Uterus (tissue), 4 donors: ENCODE data around the gene PPM1M. TPM values are rescaled to one million over a fixed set of nuclear protein-coding genes. Genes with fewer than 3 reads are reported as not detected.

Experiments used
- DNase-seq, 2 donors: peaks; one replicate each; pipeline ENCODE4 v3.0.0-alpha.2; 2019 to 2020
- H3K27ac ChIP-seq, 2 donors: fragments of 200-600 bp; sonication (generic); 1 replicate in 1 of 2; 2 replicates in 1 of 2; pipeline ENCODE4 v1.5.1; 2016 to 2018
- H3K27me3 ChIP-seq, 2 donors: fragments of 200-600 bp; sonication (generic); one replicate each; pipeline ENCODE4 v1.5.1; 2018 to 2019; ENCODE audit warnings: control low read depth in 1 of 2
- H3K36me3 ChIP-seq, 2 donors: fragments of 200-600 bp; sonication (generic); one replicate each; pipeline ENCODE4 v1.5.1; 2019; ENCODE audit warnings: control low read depth in 1 of 2
- H3K4me1 ChIP-seq, 2 donors: fragments of 200-600 bp; sonication (generic); one replicate each; pipeline ENCODE4 v1.5.1; 2018 to 2019; ENCODE audit warnings: control low read depth in 1 of 2
- H3K4me3 ChIP-seq, 2 donors: fragments of 200-600 bp; sonication (generic); 1 replicate in 1 of 2; 2 replicates in 1 of 2; pipeline ENCODE4 v1.5.1; 2018 to 2019; ENCODE audit warnings: mild to moderate bottlenecking in 1 of 2
- H3K9me3 ChIP-seq, 2 donors: fragments of 200-600 bp; sonication (generic); one replicate each; pipeline ENCODE4 v1.5.1; 2019; ENCODE audit warnings: control low read depth in 1 of 2
- POLR2A ChIP-seq, 2 donors: fragments of 450-650 bp; IDR thresholded peaks; one replicate each; pipeline ENCODE4 v1.6.1; 2016; ENCODE audit warnings: antibody characterized with exemption in 2 of 2, mild to moderate bottlenecking in 1 of 2, moderate library complexity in 1 of 2
- intact Hi-C: fragments of 100-400 bp; cut with DNase I; formaldehyde crosslinking; loops from one replicate; pipeline ENCODE4 v1.15.1; 2023; ENCODE audit warnings: low total_unique reads
- total RNA-seq, 4 donors: library from RNA; depleted of rRNA in 3 of 4; stranded (reverse); fragments of >200 nt in 3 of 4; gene quantifications; one replicate each; pipeline versions ENCODE4 v1.1.0 to v1.2.4, GENCODE V29; 2014 to 2023
- TF ChIP-seq, protein P1 (sequence below), 4 experiments: fragments of 200-600 bp in 2 of 4; fragments of 450-650 bp in 2 of 4; sonication (generic) in 2 of 4; IDR thresholded peaks; one replicate each; pipeline ENCODE4 v1.5.1; 2016 to 2019; ENCODE audit warnings: antibody characterized with exemption in 4 of 4, mild to moderate bottlenecking in 2 of 4, moderate library complexity in 1 of 4
- donor health status: DM: yes; HTN: yes; CAD: no.

PPM1M gene
- total RNA-seq, 4 donors from 2014 or later, result 23.9 to 32.3 (median 31.5) TPM

DNA sequence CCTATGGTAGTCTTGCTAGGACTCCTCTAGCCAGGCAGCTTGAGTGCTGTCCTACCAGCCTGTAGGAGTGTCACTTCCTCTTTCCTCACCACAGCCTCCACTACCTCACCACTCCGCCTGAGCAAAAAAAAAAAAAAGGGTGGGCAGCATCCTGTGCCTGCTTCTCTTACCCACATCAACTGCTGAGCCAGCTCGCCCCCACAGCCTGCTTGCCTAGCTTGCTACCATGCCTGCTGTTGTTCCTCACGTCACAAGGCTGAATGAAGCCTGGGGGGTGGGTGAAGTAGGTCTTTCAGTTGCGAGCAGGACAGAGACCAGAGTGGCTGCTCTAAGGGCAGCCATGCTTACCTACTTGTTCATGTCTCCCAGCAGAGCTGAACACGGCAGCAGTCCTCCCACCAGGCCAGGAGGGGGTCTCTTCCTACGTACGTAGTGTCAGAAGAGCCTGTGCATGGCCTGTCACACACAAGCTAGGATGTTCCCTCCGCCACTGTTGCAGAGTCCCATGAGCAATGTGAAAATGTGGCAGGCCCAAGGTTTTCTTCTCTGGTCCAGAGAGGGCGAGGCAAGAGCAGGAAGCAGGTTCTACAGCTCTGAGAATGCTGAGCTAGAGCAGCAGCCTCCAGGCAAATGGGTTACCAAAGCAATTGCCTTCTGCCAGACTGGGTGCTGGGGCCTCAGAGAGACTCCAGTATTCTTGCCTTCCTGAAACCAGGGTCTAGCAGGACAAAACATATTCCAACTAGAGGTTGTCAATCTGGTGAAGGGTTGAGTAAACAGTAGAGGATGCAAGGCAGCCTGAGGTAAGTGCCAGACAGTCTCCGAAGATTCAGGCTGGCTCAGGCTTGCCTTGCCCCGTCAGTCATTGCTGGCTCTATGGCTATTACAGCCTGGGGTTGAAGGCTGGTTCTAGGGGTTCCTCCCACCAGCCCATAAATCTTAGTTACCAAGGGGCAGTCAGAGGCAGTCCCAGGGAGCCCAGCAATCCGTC lies 8.1 kb downstream of the PPM1M start:
- TF ChIP-seq, protein P1, sequence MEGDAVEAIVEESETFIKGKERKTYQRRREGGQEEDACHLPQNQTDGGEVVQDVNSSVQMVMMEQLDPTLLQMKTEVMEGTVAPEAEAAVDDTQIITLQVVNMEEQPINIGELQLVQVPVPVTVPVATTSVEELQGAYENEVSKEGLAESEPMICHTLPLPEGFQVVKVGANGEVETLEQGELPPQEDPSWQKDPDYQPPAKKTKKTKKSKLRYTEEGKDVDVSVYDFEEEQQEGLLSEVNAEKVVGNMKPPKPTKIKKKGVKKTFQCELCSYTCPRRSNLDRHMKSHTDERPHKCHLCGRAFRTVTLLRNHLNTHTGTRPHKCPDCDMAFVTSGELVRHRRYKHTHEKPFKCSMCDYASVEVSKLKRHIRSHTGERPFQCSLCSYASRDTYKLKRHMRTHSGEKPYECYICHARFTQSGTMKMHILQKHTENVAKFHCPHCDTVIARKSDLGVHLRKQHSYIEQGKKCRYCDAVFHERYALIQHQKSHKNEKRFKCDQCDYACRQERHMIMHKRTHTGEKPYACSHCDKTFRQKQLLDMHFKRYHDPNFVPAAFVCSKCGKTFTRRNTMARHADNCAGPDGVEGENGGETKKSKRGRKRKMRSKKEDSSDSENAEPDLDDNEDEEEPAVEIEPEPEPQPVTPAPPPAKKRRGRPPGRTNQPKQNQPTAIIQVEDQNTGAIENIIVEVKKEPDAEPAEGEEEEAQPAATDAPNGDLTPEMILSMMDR (IDR thresholded peaks at IDR 0.05), result no peak
- TF ChIP-seq POLR2A (IDR thresholded peaks at IDR 0.05), result no peak
- Histone ChIP-seq H3K36me3 (no peaks in the 10 kb centered on the region), H3K9me3 (no peaks in the 10 kb centered on the region), H3K4me1 (no peaks in the 10 kb centered on the region), H3K27ac (no peak overlapping the region), H3K4me3 (no peak overlapping the region), H3K27me3 (no peaks in the 10 kb centered on the region)
- DNase-seq, result no peak
- intact Hi-C loops, result no loop called here

DNA sequence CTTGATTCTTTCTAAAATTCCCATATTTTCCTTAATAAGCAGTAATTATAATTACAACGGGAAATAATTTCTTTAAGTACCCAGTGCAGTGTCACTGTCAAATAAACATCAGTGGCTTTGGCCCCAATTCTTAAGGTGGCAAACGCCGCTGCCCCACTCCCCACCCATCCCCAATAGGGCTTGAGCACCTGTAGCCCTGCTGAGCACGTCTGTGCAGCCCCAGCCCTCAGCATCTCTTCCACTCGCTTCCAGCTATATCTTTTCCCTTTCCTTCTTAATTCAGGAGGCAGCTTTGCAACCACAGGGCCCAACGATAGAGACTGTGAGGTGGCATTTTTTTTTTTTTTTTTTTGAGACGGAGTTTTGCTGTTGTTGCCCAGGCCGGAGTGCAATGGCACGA lies 9.0 kb downstream of the PPM1M start:
- Histone ChIP-seq H3K9me3 (no peaks in the 10 kb centered on the region), H3K36me3 (no peaks in the 10 kb centered on the region), H3K4me1 (no peaks in the 10 kb centered on the region), H3K27me3 (no peaks in the 10 kb centered on the region), H3K4me3 (no peak overlapping the region), H3K27ac (no peak overlapping the region)
- intact Hi-C loops, result no loop called here
- no peak for DNase-seq
- TF ChIP-seq, protein P1 (IDR thresholded peaks at IDR 0.05), result no peak
- TF ChIP-seq POLR2A (IDR thresholded peaks at IDR 0.05), result no peak

DNA sequence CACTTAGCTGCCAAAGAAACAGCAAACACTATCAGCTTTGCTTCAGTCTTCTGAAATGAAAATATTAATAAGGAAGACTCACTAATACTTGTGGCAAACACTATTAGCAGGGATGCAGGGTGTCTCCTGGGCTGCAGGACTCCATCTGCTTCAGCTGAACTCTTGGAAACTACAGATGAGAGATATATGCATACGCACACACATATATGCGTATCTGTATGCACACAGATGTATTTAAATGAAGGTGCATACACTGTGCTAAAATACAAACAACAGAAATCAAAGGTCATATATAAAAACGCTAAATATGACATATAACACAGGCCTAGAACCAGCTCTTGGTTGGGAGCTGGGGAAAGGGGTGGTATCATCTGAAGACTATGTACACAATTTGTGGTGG lies 10.6 kb downstream of the PPM1M start:
- H3K9me3 ChIP-seq, result no peaks in the 10 kb centered on the region
- H3K4me3 ChIP-seq, result no peak overlapping the region
- H3K27me3 ChIP-seq, result no peaks in the 10 kb centered on the region
- intact Hi-C loops, result no loop called here
- DNase-seq, result no peak
- no peak overlapping the region for H3K27ac ChIP-seq
- TF ChIP-seq, protein P1 (IDR thresholded peaks at IDR 0.05), result no peak
- no peak for TF ChIP-seq POLR2A (IDR thresholded peaks at IDR 0.05)
- H3K4me1 ChIP-seq, result no peaks in the 10 kb centered on the region
- H3K36me3 ChIP-seq, result no peaks in the 10 kb centered on the region

DNA sequence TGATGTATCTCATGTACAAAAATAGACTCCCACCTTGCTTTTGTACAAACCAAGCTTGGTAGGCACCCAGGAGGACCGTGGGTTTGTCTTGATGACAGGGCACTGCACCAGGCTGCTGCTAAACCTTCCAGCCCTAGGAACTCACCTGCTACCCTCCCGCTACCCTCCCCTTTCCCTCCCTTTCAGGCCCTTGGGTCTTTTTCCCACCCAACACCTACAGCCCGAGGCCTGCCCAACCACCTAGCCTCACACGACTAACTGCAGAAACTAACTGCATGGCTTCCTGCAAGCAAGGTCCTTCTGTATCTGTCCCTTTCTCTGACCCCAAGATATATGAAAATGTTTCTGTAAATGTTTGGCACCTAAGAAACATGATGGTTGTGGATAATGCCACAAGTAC lies 11.1 kb downstream of the PPM1M start:
- Histone ChIP-seq H3K4me3 (no peak overlapping the region), H3K27ac (no peak overlapping the region)

DNA sequence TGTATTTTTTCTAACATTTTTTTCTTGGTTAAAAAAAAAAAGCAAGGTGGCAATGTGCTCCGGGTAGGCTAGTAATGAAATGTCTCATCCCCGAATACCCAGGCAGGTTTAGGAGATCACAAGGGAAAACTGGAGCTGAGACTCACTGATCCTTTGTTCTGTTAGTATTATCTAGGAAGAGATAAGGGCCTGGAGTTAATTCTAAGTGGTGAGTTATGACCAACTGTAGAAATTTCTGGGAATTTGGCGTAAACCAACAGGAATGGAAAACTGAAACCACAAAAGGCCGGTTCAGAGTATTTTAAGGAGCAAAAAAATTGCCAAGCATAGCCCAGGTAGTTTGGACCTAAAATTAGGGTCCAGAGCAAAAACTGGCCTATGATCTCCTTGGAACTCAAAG lies 12.4 kb downstream of the PPM1M start:
- no peaks in the 10 kb centered on the region for H3K27me3 ChIP-seq
- no peaks in the 10 kb centered on the region for H3K9me3 ChIP-seq
- TF ChIP-seq, protein P1 (IDR thresholded peaks at IDR 0.05), result no peak
- TF ChIP-seq POLR2A (IDR thresholded peaks at IDR 0.05), result no peak
- H3K4me1 ChIP-seq, result no peaks in the 10 kb centered on the region
- H3K4me3 ChIP-seq, result no peak overlapping the region
- no peak for DNase-seq
- H3K36me3 ChIP-seq, result no peaks in the 10 kb centered on the region
- no peak overlapping the region for H3K27ac ChIP-seq
- intact Hi-C loops, result no loop called here

More for the DNA sequence above, 11.1 kb downstream of the PPM1M start:
- no peaks in the 10 kb centered on the region for H3K9me3 ChIP-seq
- TF ChIP-seq, protein P1 (IDR thresholded peaks at IDR 0.05), result no peak
- no peak for TF ChIP-seq POLR2A (IDR thresholded peaks at IDR 0.05)
- no peaks in the 10 kb centered on the region for H3K36me3 ChIP-seq
- no peak for DNase-seq
- intact Hi-C loops, result no loop called here
- H3K27me3 ChIP-seq, result no peaks in the 10 kb centered on the region
- no peaks in the 10 kb centered on the region for H3K4me1 ChIP-seq
